ENCODE results near the gene LELP1. TPM values are rescaled to one million over a fixed set of nuclear protein-coding genes. Genes with fewer than 3 reads are reported as not detected.
"Not testable (repeated sequence)": the region's sequence is repeated elsewhere in the genome, so short reads cannot be mapped to it uniquely, and the experiment has no call there.

LELP1 gene
- total RNA-seq, 4 donors from 2014 or later = not detected

DNA sequence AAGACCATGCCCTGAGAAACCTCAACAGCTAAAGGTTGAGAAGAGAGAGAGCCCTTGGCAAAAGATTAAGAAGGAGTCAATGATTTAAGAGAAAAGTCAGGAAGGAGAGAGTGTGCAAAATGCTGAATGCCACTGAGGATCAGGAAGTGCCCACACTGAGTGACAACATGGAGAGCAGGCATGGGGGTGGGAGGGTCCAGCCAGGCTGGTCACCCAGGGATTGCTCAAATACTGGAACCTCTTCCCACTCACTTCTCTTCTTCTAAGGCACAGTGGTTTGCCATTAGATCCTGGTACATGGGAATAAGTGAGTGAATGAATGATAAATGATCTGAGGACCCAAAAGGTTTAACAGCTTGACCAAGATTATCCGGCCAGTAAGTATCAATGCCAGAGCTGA, 25.3 kb downstream of the LELP1 start:
- Histone ChIP-seq H3K27me3 (peaks cover 0 to 5% of the 10 kb centered on the region in 2 donors), H3K4me1 (no peaks in the 10 kb centered on the region), H3K27ac (no peak overlapping the region), H3K4me3 (no peak overlapping the region), H3K36me3 (no peaks in the 10 kb centered on the region), H3K9me3 (no peaks in the 10 kb centered on the region)
- no peak for TF ChIP-seq CTCF (IDR thresholded peaks at IDR 0.05)
- no peak for TF ChIP-seq POLR2A (IDR thresholded peaks at IDR 0.05)
- no peak for DNase-seq
- intact Hi-C loops (cut with DNase I; ENCODE audit: low total_unique reads) = no loop called here

DNA sequence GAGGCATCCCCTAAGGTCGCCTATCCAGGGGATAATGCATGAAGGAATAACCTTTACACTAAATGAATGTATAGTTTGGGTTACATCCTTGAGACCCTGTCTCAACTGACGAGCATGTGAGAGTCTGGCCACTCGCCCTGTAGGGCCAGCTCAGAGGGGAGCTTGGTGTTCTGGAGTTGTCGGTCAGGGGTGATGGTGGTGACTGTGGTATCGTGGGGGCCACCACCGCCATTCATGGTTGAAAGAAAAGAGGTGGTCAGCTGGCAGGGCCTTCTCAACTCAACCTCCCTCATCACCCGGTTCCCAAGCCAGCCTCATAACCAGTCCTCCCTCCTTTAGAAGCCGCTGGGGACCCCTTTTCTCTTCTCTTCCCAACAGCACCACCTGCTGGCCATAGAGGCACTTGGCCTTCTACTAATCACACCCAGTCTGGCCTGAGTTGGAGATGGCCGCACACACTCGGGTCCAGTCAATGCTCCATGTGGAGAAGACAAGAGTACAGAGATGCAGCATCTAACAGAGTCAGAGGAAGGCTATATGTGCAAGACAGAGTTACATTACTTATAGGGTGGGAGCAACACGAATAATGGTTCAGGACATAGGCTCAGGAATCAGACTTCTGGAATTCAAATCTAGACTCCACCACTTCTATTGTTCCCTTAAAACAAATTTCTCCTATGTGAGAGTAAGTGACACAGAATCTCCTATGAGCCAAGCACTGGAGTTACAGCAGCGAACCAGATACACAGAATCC, 26.0 kb downstream of the LELP1 start:
- H3K27me3 ChIP-seq; intact Hi-C loops (cut with DNase I; ENCODE audit: low total_unique reads); DNase-seq; H3K4me1 ChIP-seq; H3K36me3 ChIP-seq; H3K27ac ChIP-seq; H3K9me3 ChIP-seq; H3K4me3 ChIP-seq: not testable (repeated sequence)

DNA sequence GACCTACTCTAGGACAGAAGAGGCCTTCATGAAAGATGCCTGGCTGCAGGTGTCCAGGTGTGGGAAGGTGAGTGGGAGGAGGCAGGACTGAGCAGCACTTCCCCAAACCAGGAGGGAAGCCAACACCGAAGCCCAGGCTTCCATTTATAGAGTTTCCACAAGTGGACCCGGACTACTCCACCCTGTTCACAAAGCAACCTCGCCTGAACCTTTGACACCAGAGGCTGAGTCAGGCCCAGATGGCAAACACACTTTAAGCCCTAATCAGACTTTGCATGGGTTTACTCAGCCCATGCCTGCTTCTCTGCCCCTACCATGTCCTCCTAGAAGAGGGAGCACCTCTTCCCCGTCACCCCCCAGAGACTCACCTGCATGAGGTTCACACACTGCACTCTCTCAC, 28.1 kb downstream of the LELP1 start:
- Histone ChIP-seq H3K36me3 (no peaks in the 10 kb centered on the region), H3K4me3 (no peak overlapping the region), H3K4me1 (no peaks in the 10 kb centered on the region), H3K9me3 (no peaks in the 10 kb centered on the region), H3K27me3 (peaks cover 0 to 3% of the 10 kb centered on the region in 2 donors), H3K27ac (no peak overlapping the region)
- intact Hi-C loops (cut with DNase I; ENCODE audit: low total_unique reads) = no loop called here
- TF ChIP-seq CTCF (IDR thresholded peaks at IDR 0.05) = no peak
- TF ChIP-seq POLR2A (IDR thresholded peaks at IDR 0.05) = no peak
- no peak for DNase-seq

DNA sequence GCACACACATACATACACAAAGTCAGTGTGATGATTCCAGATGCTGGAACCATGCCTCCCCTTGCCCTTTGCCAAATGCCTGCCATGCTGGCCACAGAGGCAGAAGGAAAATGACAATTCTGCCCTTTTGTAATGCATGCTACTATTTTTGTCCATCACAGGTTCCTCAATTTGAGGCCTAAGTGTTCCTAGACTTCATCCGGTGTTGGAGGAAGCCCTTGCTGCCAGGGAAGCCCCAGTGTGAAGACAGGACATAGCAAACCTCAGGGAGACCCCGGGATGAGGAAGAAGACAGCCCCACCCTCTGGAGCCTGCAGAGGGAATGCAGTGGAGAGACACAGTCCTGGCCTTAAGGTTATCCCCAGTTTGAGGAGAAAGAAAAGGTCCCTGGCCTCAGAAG, 28.6 kb downstream of the LELP1 start:
- no peak for DNase-seq
- Histone ChIP-seq H3K27me3 (no peaks in the 10 kb centered on the region), H3K4me1 (no peaks in the 10 kb centered on the region), H3K9me3 (no peaks in the 10 kb centered on the region), H3K27ac (no peak overlapping the region), H3K4me3 (no peak overlapping the region), H3K36me3 (no peaks in the 10 kb centered on the region)
- TF ChIP-seq POLR2A (IDR thresholded peaks at IDR 0.05) (no peak), CTCF (IDR thresholded peaks at IDR 0.05) (no peak)
- intact Hi-C loops (cut with DNase I; ENCODE audit: low total_unique reads) = no loop called here

DNA sequence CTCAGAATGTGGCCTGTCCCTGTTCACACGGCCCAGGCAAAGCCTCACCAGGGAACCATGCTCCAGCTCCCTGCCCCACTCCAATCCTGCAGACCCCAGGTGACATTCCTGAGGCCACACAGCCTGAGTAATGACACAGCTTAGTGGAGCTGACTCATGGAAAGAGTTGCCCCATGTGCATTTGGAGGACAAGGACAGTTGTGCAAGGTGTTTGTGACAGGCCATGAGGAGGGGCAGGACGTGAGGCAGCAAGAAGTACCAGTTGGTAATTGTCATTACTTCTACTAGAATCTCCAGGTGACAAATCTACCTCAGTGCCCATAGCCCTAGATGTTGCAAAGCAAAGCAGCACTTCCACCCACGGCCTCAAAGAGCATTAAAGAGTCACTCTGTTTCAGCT, 29.3 kb downstream of the LELP1 start:
- H3K4me3 ChIP-seq = no peak overlapping the region
- H3K4me1 ChIP-seq = no peaks in the 10 kb centered on the region
- no peak for DNase-seq
- no peak overlapping the region for H3K27ac ChIP-seq
- no peaks in the 10 kb centered on the region for H3K9me3 ChIP-seq
- TF ChIP-seq POLR2A (IDR thresholded peaks at IDR 0.05) (no peak), CTCF (IDR thresholded peaks at IDR 0.05) (no peak)
- H3K36me3 ChIP-seq = no peaks in the 10 kb centered on the region
- no peaks in the 10 kb centered on the region for H3K27me3 ChIP-seq
- intact Hi-C loops (cut with DNase I; ENCODE audit: low total_unique reads) = no loop called here

- no peaks in the 10 kb centered on the region for H3K27me3 ChIP-seq
- H3K9me3 ChIP-seq = no peaks in the 10 kb centered on the region
- DNase-seq = no peak
- no peak overlapping the region for H3K27ac ChIP-seq
- intact Hi-C loops (cut with DNase I; ENCODE audit: low total_unique reads) = no loop called here
- no peak overlapping the region for H3K4me3 ChIP-seq
- TF ChIP-seq CTCF (IDR thresholded peaks at IDR 0.05) (no peak), POLR2A (IDR thresholded peaks at IDR 0.05) (no peak)
- H3K4me1 ChIP-seq = no peaks in the 10 kb centered on the region
- H3K36me3 ChIP-seq = no peaks in the 10 kb centered on the region
Measured at GRCh38 chr1:153233448-153233847, 30.2 kb downstream of the LELP1 start.

Data from uterus (tissue), 4 donors.